Coronary artery (tissue), 2 donors: ENCODE data around the gene ZNF555.
"Not testable (repeated sequence)": the region's sequence is repeated elsewhere in the genome, so short reads cannot be mapped to it uniquely, and the experiment has no call there.

Source experiments
- DNase-seq: peaks from one replicate; pipeline ENCODE4 v3.0.0-alpha.2; 2017; ENCODE audit warnings: low spot score
- H3K27ac ChIP-seq, 2 donors: fragments of 200-600 bp; sonication (generic); one replicate each; pipeline ENCODE4 v1.5.1; 2016 to 2019
- H3K4me3 ChIP-seq: fragments of 200-600 bp; sonication (generic); 2 replicates; pipeline ENCODE4 v1.5.1; 2016; ENCODE audit warnings: mild to moderate bottlenecking, moderate library complexity
- CTCF ChIP-seq: fragments of 200-600 bp; sonication (generic); IDR thresholded peaks from one replicate; pipeline ENCODE4 v1.5.1; 2019; ENCODE audit warnings: antibody characterized with exemption

ZNF555 gene

GRCh38 chr19:2813235-2814160 is 27.8 kb upstream of the ZNF555 start:
- Histone ChIP-seq H3K27ac (no peak overlapping the region), H3K4me3 (no peak overlapping the region)
- no peak for TF ChIP-seq CTCF
- no peak for DNase-seq

- no peak for TF ChIP-seq CTCF
These were observed 26.8 kb upstream of the ZNF555 start for GRCh38 chr19:2814426-2814825.

GRCh38 chr19:2815191-2815614 is 26.1 kb upstream of the ZNF555 start:
- no peak for TF ChIP-seq CTCF
- H3K27ac ChIP-seq = no peak overlapping the region

More at GRCh38 chr19:2814426-2814825, 26.8 kb upstream of the ZNF555 start:
- DNase-seq = no peak
- no peak overlapping the region for H3K4me3 ChIP-seq
- H3K27ac ChIP-seq = no peak overlapping the region

GRCh38 chr19:2815923-2816322 is 25.4 kb upstream of the ZNF555 start:
- no peak for DNase-seq
- Histone ChIP-seq H3K4me3 (no peak overlapping the region), H3K27ac (no peak overlapping the region)
- TF ChIP-seq CTCF = no peak

More at GRCh38 chr19:2815191-2815614, 26.1 kb upstream of the ZNF555 start:
- H3K4me3 ChIP-seq = no peak overlapping the region
- DNase-seq = no peak

GRCh38 chr19:2816641-2817040 is 24.6 kb upstream of the ZNF555 start:
- no peak for DNase-seq
- Histone ChIP-seq H3K4me3 (no peak overlapping the region), H3K27ac (no peak overlapping the region)
- no peak for TF ChIP-seq CTCF

GRCh38 chr19:2817237-2817829 is 23.9 kb upstream of the ZNF555 start:
- DNase-seq, H3K27ac ChIP-seq, H3K4me3 ChIP-seq: not testable (repeated sequence)

GRCh38 chr19:2819540-2820111 is 21.6 kb upstream of the ZNF555 start, which contains the start of gene ZNF554:
TSS of gene ZNF554 (plus strand) at chr19:2819868. CDS start at chr19:2820072, 204 bp downstream.
- DNase-seq = peak; percentile 94
- Histone ChIP-seq H3K4me3 (peak within 1 kb of the TSS; percentile 97), H3K27ac (peak within 1 kb of the TSS; percentile 28 to 71)
- TF ChIP-seq CTCF = peak; percentile 94
